Muscle layer of duodenum (tissue), 2 donors: ENCODE results near the gene RNF207.

Experiments used
- H3K27ac ChIP-seq: one replicate; pipeline ENCODE4 v1.7.0; 2013; ENCODE audit warnings: mild to moderate bottlenecking, low read length
- H3K27me3 ChIP-seq: one replicate; pipeline ENCODE4 v1.7.0; 2013; ENCODE audit warnings: low read depth, mild to moderate bottlenecking, control low read depth, low read length
- H3K36me3 ChIP-seq, 2 donors: one replicate each; pipeline ENCODE4 v1.7.0; 2013; ENCODE audit warnings: low read length in 2 of 2, control low read depth in 1 of 2, mild to moderate bottlenecking in 1 of 2; ENCODE audit not compliant: insufficient read depth in 2 of 2, control insufficient read depth in 1 of 2
- H3K4me1 ChIP-seq, 2 donors: one replicate each; pipeline ENCODE4 v1.7.0; 2013; ENCODE audit warnings: low read length in 2 of 2, mild to moderate bottlenecking in 2 of 2, control low read depth in 1 of 2, moderate library complexity in 1 of 2; ENCODE audit not compliant: insufficient read depth in 2 of 2, control insufficient read depth in 1 of 2
- H3K4me3 ChIP-seq, 2 donors: one replicate each; pipeline ENCODE4 v1.7.0; 2013; ENCODE audit warnings: low read length in 2 of 2, low read depth in 1 of 2, mild to moderate bottlenecking in 1 of 2
- H3K9me3 ChIP-seq, 2 donors: one replicate each; pipeline ENCODE4 v1.7.0; 2013; ENCODE audit warnings: low read length in 2 of 2, control low read depth in 1 of 2, mild to moderate bottlenecking in 1 of 2; ENCODE audit not compliant: control insufficient read depth in 1 of 2
- donor health status: healthy.

Gene RNF207

GRCh38 chr1:6268415-6268814 lies 62.5 kb downstream of the RNF207 start:
- H3K36me3 ChIP-seq: no peaks in the 10 kb centered on the region
- no peak overlapping the region for H3K4me3 ChIP-seq
- no peaks in the 10 kb centered on the region for H3K27me3 ChIP-seq
- no peaks in the 10 kb centered on the region for H3K9me3 ChIP-seq
- no peak overlapping the region for H3K27ac ChIP-seq
- peaks cover 22 to 61% of the 10 kb centered on the region in 2 donors for H3K4me1 ChIP-seq

DNA sequence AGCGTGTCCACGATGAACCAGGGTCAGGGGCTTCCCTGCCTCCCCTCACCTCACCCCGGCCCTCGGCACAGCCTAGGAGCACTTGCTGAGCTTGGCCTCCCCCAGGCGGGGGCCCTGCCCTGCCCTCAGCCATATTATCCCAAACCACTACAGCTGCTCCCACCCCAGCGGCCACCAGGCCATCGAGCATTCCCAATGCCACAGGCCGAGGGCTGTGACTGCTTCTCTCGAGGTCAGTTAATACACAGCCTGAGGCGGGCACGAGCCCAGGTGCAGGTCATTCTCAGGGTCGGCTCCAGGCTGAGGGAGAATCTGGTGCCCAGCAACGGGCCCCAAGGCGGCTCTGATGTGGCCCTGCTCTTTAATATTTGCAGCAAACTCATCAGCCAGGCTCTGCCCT lies 63.4 kb downstream of the RNF207 start:
- no peaks in the 10 kb centered on the region for H3K36me3 ChIP-seq
- no peak overlapping the region for H3K4me3 ChIP-seq
- H3K4me1 ChIP-seq: peaks cover 22 to 52% of the 10 kb centered on the region in 2 donors
- H3K9me3 ChIP-seq: no peaks in the 10 kb centered on the region
- H3K27me3 ChIP-seq: no peaks in the 10 kb centered on the region
- no peak overlapping the region for H3K27ac ChIP-seq

DNA sequence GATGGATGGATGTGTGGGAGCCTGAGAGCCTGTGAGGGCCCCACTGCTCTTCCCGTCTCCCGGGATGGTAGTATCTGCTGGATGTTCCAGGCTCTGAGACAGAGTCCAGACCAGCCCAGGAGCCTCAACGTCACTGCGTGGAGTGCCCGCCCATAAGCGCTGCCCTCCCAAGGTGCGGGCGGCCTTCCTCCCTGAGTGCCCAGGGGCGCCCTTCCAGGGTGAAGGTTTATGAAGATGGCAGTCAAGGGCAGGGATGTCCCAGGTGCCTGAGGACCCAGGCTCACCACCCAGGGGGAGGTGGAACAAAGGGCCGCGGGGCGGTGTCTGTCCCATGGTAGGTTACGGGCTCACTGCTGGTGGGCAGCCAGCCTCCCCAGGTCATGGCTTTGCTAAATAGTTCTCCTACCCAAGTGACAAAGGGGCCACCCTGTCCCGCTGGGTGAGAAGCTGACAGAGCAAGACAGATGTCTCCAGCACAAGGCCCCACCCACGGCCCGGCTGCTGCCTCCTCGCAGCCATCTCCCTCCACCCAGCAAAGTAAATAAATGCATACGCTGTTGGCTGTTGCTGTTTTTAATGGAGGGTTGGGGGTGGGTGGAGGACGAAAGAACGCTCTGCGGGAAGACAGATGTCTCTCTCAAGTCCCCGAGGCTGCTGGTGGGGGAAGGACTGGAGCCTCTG lies 63.9 kb downstream of the RNF207 start:
- H3K9me3 ChIP-seq: no peaks in the 10 kb centered on the region
- H3K27me3 ChIP-seq: no peaks in the 10 kb centered on the region
- H3K27ac ChIP-seq: no peak overlapping the region
- peaks cover 22 to 48% of the 10 kb centered on the region in 2 donors for H3K4me1 ChIP-seq
- H3K4me3 ChIP-seq: no peak overlapping the region
- no peaks in the 10 kb centered on the region for H3K36me3 ChIP-seq

DNA sequence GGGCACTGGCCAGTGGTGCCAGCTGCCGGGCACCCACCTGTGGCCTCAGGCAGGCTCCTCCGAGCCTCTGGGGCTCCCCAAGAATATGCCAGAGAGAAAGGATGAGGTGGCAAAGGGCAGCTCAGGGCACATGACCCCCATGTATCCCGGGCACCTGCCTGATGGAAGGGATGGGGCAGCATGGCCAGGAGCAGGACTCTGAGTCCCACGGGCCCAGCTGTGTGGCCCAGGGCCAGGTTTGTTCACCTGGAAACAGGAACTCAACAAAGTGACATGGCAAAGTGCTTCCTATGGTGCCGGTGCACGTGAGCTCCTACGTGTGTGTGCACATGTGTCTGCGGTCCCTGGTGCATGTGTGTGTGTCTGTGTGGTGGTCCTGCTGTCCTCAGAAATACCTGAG lies 64.5 kb downstream of the RNF207 start:
- H3K4me1 ChIP-seq: peaks cover 22 to 45% of the 10 kb centered on the region in 2 donors
- H3K36me3 ChIP-seq: no peaks in the 10 kb centered on the region
- no peak overlapping the region for H3K4me3 ChIP-seq
- H3K27me3 ChIP-seq: no peaks in the 10 kb centered on the region
- no peaks in the 10 kb centered on the region for H3K9me3 ChIP-seq
- H3K27ac ChIP-seq: no peak overlapping the region
